GM19328 (cell line): ENCODE data around the gene DCLRE1A.

Source experiments
- ATAC-seq: cut with Tn5 transposase; IDR thresholded peaks from one replicate; pipeline ENCODE4 v1.9.1; 2021; ENCODE audit warnings: mild to moderate bottlenecking, moderate library complexity; ENCODE audit not compliant: unreplicated experiment

DCLRE1A gene

GRCh38 chr10:113854013-113854760, at the start of gene DCLRE1A, which contains the start of gene NHLRC2:
Gene DCLRE1A (minus strand): TSS chr10:113854082. CDS start chr10:113853182, 900 bp downstream.
Gene NHLRC2 (plus strand): TSS chr10:113854661. CDS start chr10:113854873, 212 bp downstream.
- ATAC-seq, result peak; percentile 54

- ATAC-seq, result no peak
Measured at GRCh38 chr10:113899952-113900598, 46.2 kb upstream of the DCLRE1A start.

GRCh38 chr10:113897693-113898618, 44.1 kb upstream of the DCLRE1A start:
- ATAC-seq, result no peak

GRCh38 chr10:113895018-113895417, 41.1 kb upstream of the DCLRE1A start:
- ATAC-seq, result no peak

- ATAC-seq, result no peak
Measured at GRCh38 chr10:113894581-113894980, 40.7 kb upstream of the DCLRE1A start.

- ATAC-seq, result no peak
Measured at GRCh38 chr10:113893570-113893969, 39.7 kb upstream of the DCLRE1A start.

- no peak for ATAC-seq
Measured at GRCh38 chr10:113891476-113891875, 37.6 kb upstream of the DCLRE1A start.

GRCh38 chr10:113890769-113891168, 36.9 kb upstream of the DCLRE1A start:
- ATAC-seq, result no peak

GRCh38 chr10:113889911-113890310, 36.0 kb upstream of the DCLRE1A start:
- ATAC-seq, result no peak

GRCh38 chr10:113882240-113882639, 28.4 kb upstream of the DCLRE1A start:
- ATAC-seq, result no peak

- no peak for ATAC-seq
Measured at GRCh38 chr10:113880236-113880635, 26.4 kb upstream of the DCLRE1A start.

- ATAC-seq, result peak; percentile 73
Measured at GRCh38 chr10:113879691-113880090, 25.8 kb upstream of the DCLRE1A start.

- ATAC-seq, result no peak
Measured at GRCh38 chr10:113876461-113876860, 22.6 kb upstream of the DCLRE1A start.

- no peak for ATAC-seq
Measured at GRCh38 chr10:113875212-113875611, 21.3 kb upstream of the DCLRE1A start.

- no peak for ATAC-seq
Measured at GRCh38 chr10:113872139-113873030, 18.5 kb upstream of the DCLRE1A start.

- no peak for ATAC-seq
Measured at GRCh38 chr10:113869789-113870188, 15.9 kb upstream of the DCLRE1A start.

GRCh38 chr10:113867904-113868303, 14.0 kb upstream of the DCLRE1A start:
- ATAC-seq, result no peak

- ATAC-seq, result no peak
Measured at GRCh38 chr10:113866551-113867394, 12.9 kb upstream of the DCLRE1A start.

GRCh38 chr10:113865901-113866300, 12.0 kb upstream of the DCLRE1A start:
- no peak for ATAC-seq
